ENCODE results near the gene KCNJ2.

The KCNJ2 gene

DNA sequence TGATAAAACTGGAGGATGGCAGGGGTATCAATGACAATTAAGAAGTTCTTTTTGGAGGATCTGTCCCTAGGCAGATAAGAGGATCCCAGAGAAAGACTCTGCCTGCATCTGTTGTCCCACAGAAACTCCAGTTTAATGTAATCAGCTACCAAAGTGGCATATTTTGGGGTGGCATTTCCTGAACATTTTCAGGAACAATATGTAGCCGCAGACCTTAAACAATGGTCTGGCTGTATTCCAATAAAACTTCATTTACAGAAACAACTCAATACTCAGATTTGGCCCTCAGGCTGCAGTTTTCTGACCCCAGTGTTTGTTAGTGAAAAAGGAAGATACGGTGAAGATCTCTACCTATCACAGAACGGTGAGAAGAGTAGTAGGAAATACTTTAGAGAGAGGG is 48.2 kb upstream of the KCNJ2 start:
- no CpG with 5 or more reads among the region's 3 CpGs for WGBS, 2 donors (ENCODE audit: extremely low coverage in 2 of 2, insufficient read length in 2 of 2, insufficient replicate concordance in 1 of 2)
- Histone ChIP-seq H3K79me1 (ENCODE audit: low read depth, low read length) (no peaks in the 10 kb centered on the region), H3K23ac (ENCODE audit: low read depth, low read length, poor library complexity) (no peak overlapping the region), H4K8ac (ENCODE audit: low read depth, low read length) (no peak overlapping the region), H2BK15ac (ENCODE audit: low read length) (no peak overlapping the region), H3K27ac (replicated peaks; ENCODE audit: low read length) (no peak overlapping the region), H3K4ac (ENCODE audit: low read length) (no peak overlapping the region), H3K9me3 (replicated peaks in 1 of 2; ENCODE audit: control insufficient read depth in 2 of 2, insufficient read depth in 1 of 2, low read depth in 1 of 2, low read length in 2 of 2) (no peaks in the 10 kb centered on the region), H3K27me3 (ENCODE audit: control insufficient read depth in 3 of 3, insufficient read depth in 3 of 3, low read depth in 1 of 3, low read length in 3 of 3) (no peaks in the 10 kb centered on the region), H3K4me3 (ENCODE audit: low read length in 2 of 2) (no peak overlapping the region), H3K36me3 (replicated peaks in 1 of 2; ENCODE audit: control insufficient read depth in 2 of 2, insufficient read depth in 2 of 2, low read length in 2 of 2) (no peaks in the 10 kb centered on the region), H2AK5ac (ENCODE audit: low read depth, low read length) (no peak overlapping the region), H2BK120ac (ENCODE audit: low read depth, low read length) (no peak overlapping the region), H3K14ac (ENCODE audit: low read length) (no peak overlapping the region), H2AFZ (ENCODE audit: low read length) (no peak overlapping the region), H3K18ac (ENCODE audit: low read length) (no peak overlapping the region), H2BK12ac (ENCODE audit: low read length) (no peak overlapping the region), H4K91ac (ENCODE audit: low read depth, low read length, poor library complexity) (no peak overlapping the region), H3K9ac (ENCODE audit: low read depth, low read length, poor library complexity) (no peak overlapping the region), H2BK5ac (ENCODE audit: low read length) (no peak overlapping the region), H3K4me1 (ENCODE audit: control insufficient read depth in 2 of 2, insufficient read depth in 1 of 2, low read depth in 1 of 2, low read length in 2 of 2) (peaks cover 0 to 3% of the 10 kb centered on the region in 2 donors), H3K4me2 (ENCODE audit: insufficient read depth, low read length, poor library complexity, severe bottlenecking) (no peak overlapping the region)
- DNase-seq (ENCODE audit: low spot score), result no peak

- Histone ChIP-seq H3K4ac (ENCODE audit: low read length) (no peak overlapping the region), H2BK12ac (ENCODE audit: low read length) (no peak overlapping the region), H2BK5ac (ENCODE audit: low read length) (no peak overlapping the region), H3K4me2 (ENCODE audit: insufficient read depth, low read length, poor library complexity, severe bottlenecking) (no peak overlapping the region), H4K8ac (ENCODE audit: low read depth, low read length) (no peak overlapping the region), H3K36me3 (replicated peaks in 1 of 2; ENCODE audit: control insufficient read depth in 2 of 2, insufficient read depth in 2 of 2, low read length in 2 of 2) (no peaks in the 10 kb centered on the region), H3K4me3 (ENCODE audit: low read length in 2 of 2) (no peak overlapping the region), H4K91ac (ENCODE audit: low read depth, low read length, poor library complexity) (no peak overlapping the region), H3K14ac (ENCODE audit: low read length) (no peak overlapping the region), H3K9me3 (replicated peaks in 1 of 2; ENCODE audit: control insufficient read depth in 2 of 2, insufficient read depth in 1 of 2, low read depth in 1 of 2, low read length in 2 of 2) (no peaks in the 10 kb centered on the region), H3K79me1 (ENCODE audit: low read depth, low read length) (no peaks in the 10 kb centered on the region), H3K4me1 (ENCODE audit: control insufficient read depth in 2 of 2, insufficient read depth in 1 of 2, low read depth in 1 of 2, low read length in 2 of 2) (peaks cover 0 to 3% of the 10 kb centered on the region in 2 donors), H3K27me3 (ENCODE audit: control insufficient read depth in 3 of 3, insufficient read depth in 3 of 3, low read depth in 1 of 3, low read length in 3 of 3) (no peaks in the 10 kb centered on the region), H3K9ac (ENCODE audit: low read depth, low read length, poor library complexity) (no peak overlapping the region), H2BK120ac (ENCODE audit: low read depth, low read length) (no peak overlapping the region), H2AK5ac (ENCODE audit: low read depth, low read length) (no peak overlapping the region), H3K27ac (replicated peaks; ENCODE audit: low read length) (no peak overlapping the region), H3K18ac (ENCODE audit: low read length) (no peak overlapping the region), H2BK15ac (ENCODE audit: low read length) (no peak overlapping the region), H2AFZ (ENCODE audit: low read length) (no peak overlapping the region), H3K23ac (ENCODE audit: low read depth, low read length, poor library complexity) (no peak overlapping the region)
- no CpG with 5 or more reads among the region's 2 CpGs for WGBS, 2 donors (ENCODE audit: extremely low coverage in 2 of 2, insufficient read length in 2 of 2, insufficient replicate concordance in 1 of 2)
- DNase-seq (ENCODE audit: low spot score), result no peak
These were observed 46.1 kb upstream of the KCNJ2 start for GRCh38 chr17:70123193-70123592.

GRCh38 chr17:70124723-70125122 is 44.6 kb upstream of the KCNJ2 start:
- no CpG with 5 or more reads among the region's 3 CpGs for WGBS, 2 donors (ENCODE audit: extremely low coverage in 2 of 2, insufficient read length in 2 of 2, insufficient replicate concordance in 1 of 2)

DNA sequence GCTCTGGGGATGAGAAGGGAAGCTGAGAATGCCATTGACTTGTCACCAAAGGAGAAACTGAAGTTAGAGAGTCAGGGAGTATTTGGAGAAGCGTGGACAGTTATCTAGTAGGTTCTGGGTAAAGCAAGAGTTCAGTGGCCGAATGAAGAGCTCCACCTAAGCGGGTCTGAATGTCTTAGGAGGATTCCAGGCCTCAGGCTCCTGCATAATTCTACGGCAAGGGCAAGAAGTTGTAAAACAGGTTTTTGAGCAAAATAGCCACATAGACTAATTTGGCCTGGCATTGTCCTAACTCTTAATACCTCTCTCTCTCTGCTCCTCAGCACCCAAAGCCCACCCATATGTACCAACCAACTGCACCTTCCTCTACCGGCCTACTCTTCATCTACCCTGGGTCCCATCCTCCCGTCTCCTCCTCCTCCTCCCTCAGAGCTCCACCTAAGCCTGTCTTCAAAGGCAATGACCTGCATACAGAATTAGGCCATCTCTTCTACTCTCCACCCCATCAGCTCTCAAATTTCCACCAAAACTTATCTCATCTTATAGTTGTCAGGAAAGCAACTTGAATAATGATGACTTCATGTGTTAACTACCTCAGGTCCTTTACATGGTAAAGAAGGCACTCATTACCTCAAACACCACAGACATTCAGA is 42.0 kb upstream of the KCNJ2 start:
- Histone ChIP-seq H3K4me3 (ENCODE audit: low read length in 2 of 2) (no peak overlapping the region), H3K4me1 (ENCODE audit: control insufficient read depth in 2 of 2, insufficient read depth in 1 of 2, low read depth in 1 of 2, low read length in 2 of 2) (peaks cover 0 to 2% of the 10 kb centered on the region in 2 donors), H4K8ac (ENCODE audit: low read depth, low read length) (no peak overlapping the region), H3K27ac (replicated peaks; ENCODE audit: low read length) (no peak overlapping the region), H3K18ac (ENCODE audit: low read length) (no peak overlapping the region), H3K9ac (ENCODE audit: low read depth, low read length, poor library complexity) (no peak overlapping the region), H2BK12ac (ENCODE audit: low read length) (no peak overlapping the region), H2AK5ac (ENCODE audit: low read depth, low read length) (no peak overlapping the region), H3K79me1 (ENCODE audit: low read depth, low read length) (no peaks in the 10 kb centered on the region), H3K14ac (ENCODE audit: low read length) (no peak overlapping the region), H3K9me3 (replicated peaks in 1 of 2; ENCODE audit: control insufficient read depth in 2 of 2, insufficient read depth in 1 of 2, low read depth in 1 of 2, low read length in 2 of 2) (peaks cover 0 to 5% of the 10 kb centered on the region in 2 donors), H3K4ac (ENCODE audit: low read length) (no peak overlapping the region), H3K23ac (ENCODE audit: low read depth, low read length, poor library complexity) (no peak overlapping the region), H3K36me3 (replicated peaks in 1 of 2; ENCODE audit: control insufficient read depth in 2 of 2, insufficient read depth in 2 of 2, low read length in 2 of 2) (no peaks in the 10 kb centered on the region), H3K27me3 (ENCODE audit: control insufficient read depth in 3 of 3, insufficient read depth in 3 of 3, low read depth in 1 of 3, low read length in 3 of 3) (no peaks in the 10 kb centered on the region), H2BK5ac (ENCODE audit: low read length) (no peak overlapping the region), H2BK15ac (ENCODE audit: low read length) (no peak overlapping the region), H2AFZ (ENCODE audit: low read length) (no peak overlapping the region), H2BK120ac (ENCODE audit: low read depth, low read length) (no peak overlapping the region), H3K4me2 (ENCODE audit: insufficient read depth, low read length, poor library complexity, severe bottlenecking) (no peak overlapping the region), H4K91ac (ENCODE audit: low read depth, low read length, poor library complexity) (no peak overlapping the region)
- no CpG with 5 or more reads among the region's 6 CpGs for WGBS, 2 donors (ENCODE audit: extremely low coverage in 2 of 2, insufficient read length in 2 of 2, insufficient replicate concordance in 1 of 2)
- DNase-seq (ENCODE audit: low spot score), result no peak

More at GRCh38 chr17:70124723-70125122, 44.6 kb upstream of the KCNJ2 start:
- H3K23ac ChIP-seq (ENCODE audit: low read depth, low read length, poor library complexity), result no peak overlapping the region
- no peaks in the 10 kb centered on the region for H3K27me3 ChIP-seq (ENCODE audit: control insufficient read depth in 3 of 3, insufficient read depth in 3 of 3, low read depth in 1 of 3, low read length in 3 of 3)
- H4K91ac ChIP-seq (ENCODE audit: low read depth, low read length, poor library complexity), result no peak overlapping the region
- H3K9ac ChIP-seq (ENCODE audit: low read depth, low read length, poor library complexity), result no peak overlapping the region
- H4K8ac ChIP-seq (ENCODE audit: low read depth, low read length), result no peak overlapping the region
- H3K79me1 ChIP-seq (ENCODE audit: low read depth, low read length), result no peaks in the 10 kb centered on the region
- H3K14ac ChIP-seq (ENCODE audit: low read length), result no peak overlapping the region
- H3K4ac ChIP-seq (ENCODE audit: low read length), result no peak overlapping the region
- DNase-seq (ENCODE audit: low spot score), result no peak
- no peak overlapping the region for H2BK15ac ChIP-seq (ENCODE audit: low read length)
- H3K18ac ChIP-seq (ENCODE audit: low read length), result no peak overlapping the region
- H2BK120ac ChIP-seq (ENCODE audit: low read depth, low read length), result no peak overlapping the region
- H2BK12ac ChIP-seq (ENCODE audit: low read length), result no peak overlapping the region
- no peak overlapping the region for H3K4me3 ChIP-seq (ENCODE audit: low read length in 2 of 2)
- H2AFZ ChIP-seq (ENCODE audit: low read length), result no peak overlapping the region
- H2AK5ac ChIP-seq (ENCODE audit: low read depth, low read length), result no peak overlapping the region
- peaks cover 0 to 5% of the 10 kb centered on the region in 2 donors for H3K9me3 ChIP-seq (replicated peaks in 1 of 2; ENCODE audit: control insufficient read depth in 2 of 2, insufficient read depth in 1 of 2, low read depth in 1 of 2, low read length in 2 of 2)
- no peak overlapping the region for H3K27ac ChIP-seq (replicated peaks; ENCODE audit: low read length)
- no peaks in the 10 kb centered on the region for H3K36me3 ChIP-seq (replicated peaks in 1 of 2; ENCODE audit: control insufficient read depth in 2 of 2, insufficient read depth in 2 of 2, low read length in 2 of 2)
- H3K4me2 ChIP-seq (ENCODE audit: insufficient read depth, low read length, poor library complexity, severe bottlenecking), result no peak overlapping the region
- peaks cover 0 to 3% of the 10 kb centered on the region in 2 donors for H3K4me1 ChIP-seq (ENCODE audit: control insufficient read depth in 2 of 2, insufficient read depth in 1 of 2, low read depth in 1 of 2, low read length in 2 of 2)
- H2BK5ac ChIP-seq (ENCODE audit: low read length), result no peak overlapping the region

Measured in neuronal stem cell (in vitro differentiated cells).